ENCODE measurements around the gene OPCML.

The OPCML gene

DNA sequence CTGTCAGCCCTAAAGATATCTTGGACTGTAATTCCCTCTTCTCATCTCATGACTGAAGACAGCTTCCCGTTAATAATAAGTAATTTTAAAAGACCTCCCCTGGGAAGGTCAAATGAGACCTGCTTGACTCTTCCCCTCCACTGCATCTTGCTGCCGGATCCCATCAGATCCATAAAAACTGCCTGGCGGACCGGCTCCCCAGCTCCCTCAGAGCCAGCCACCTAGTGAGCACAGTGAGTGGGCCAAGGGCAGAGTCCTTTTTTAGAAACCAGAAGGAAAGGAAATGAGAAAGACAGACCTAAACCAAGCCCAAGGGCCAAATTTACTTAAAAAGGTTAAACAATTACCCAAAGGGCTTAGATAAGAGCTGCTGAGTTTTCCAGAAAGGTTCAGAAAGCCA is 595.3 kb downstream of the OPCML start:
- DNase-seq (ENCODE audit: low spot score), result no peak

DNA sequence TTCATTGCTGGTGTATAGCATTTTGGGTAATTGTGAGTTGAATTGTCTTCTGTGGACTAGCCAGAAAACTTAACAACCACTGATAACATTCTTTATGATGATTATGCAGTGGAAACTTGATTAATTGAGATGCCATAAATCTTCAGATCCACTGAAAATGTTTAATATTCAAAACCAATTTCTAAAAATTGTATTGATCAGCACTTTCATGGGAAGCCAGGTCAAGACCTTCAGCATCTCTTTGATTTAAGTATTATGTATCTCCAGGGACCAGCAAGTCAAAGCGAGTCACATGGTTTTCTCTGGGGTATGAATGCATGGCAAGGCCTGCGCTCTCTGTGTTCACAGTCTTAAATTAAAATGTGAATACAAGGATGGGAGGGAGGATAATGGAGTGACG is 596.9 kb downstream of the OPCML start:
- DNase-seq (ENCODE audit: low spot score), result no peak

DNA sequence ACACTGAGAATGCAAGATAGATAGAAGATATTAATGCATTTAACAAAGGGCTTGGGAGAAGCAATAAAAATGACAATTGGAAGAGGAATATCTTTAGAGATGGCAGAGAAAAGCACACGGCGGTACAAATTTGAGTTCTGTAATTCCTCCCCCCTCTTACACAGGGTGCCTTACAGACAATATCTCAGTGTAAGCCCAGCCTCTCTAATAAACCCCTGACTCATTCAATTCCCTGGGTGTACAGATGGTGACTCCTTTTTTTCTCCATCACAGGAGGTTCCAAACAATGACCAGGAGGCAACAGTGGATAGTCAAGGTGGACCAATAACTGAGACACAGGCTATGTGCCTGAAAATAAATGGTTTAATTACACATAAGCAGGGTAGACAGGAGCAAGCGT is 598.6 kb downstream of the OPCML start:
- no peak for DNase-seq (ENCODE audit: low spot score)

DNA sequence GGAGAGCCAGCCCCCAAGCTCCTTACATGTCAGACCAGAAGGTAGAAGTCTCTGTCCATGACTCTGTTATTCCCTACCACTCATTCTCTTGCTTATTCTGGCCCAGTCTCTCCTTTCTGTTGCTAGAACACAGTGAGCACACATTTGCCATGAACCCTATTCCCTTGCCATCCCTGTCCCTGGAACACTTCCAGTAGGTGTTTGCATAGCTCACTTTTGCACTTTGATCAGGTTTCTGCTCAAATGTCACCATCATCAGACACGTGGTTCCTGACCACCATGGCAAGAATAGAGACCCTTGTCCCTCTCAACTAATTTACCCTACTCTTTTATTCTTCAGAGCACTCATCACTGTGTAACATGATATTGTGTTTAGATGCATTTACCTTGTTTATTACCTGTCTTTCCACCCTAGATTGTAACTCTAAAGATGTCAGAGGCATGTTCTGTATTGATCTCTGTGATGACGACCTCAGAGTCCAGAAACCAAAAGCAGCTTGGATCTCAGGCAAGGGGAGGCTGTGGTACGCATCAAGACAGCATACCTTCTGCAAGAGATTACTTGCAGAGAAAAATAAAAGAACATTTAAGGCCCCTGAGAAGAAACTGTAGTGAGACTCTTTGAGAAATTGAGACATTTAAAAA is 606.4 kb downstream of the OPCML start:
- DNase-seq (ENCODE audit: low spot score), result no peak

DNA sequence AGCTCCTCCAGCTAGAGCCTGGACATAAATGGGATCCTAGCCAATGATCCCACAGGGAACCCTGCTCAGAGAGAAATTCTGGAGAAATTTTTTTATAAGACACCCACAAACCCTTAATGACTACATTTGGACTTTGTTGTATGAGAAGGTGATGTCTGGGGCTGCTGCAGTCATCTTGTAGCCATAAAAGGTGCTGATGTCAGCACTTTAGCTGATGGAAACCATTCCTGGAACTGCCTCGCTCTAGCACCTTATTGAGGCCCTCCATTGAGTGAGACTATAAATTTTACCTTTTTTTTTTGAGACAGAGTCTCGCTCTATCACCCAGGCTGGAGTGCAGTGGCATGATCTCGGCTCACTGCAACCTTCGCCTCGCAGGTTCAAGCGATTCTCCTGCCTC is 610.7 kb downstream of the OPCML start:
- DNase-seq (ENCODE audit: low spot score), result no peak

DNA sequence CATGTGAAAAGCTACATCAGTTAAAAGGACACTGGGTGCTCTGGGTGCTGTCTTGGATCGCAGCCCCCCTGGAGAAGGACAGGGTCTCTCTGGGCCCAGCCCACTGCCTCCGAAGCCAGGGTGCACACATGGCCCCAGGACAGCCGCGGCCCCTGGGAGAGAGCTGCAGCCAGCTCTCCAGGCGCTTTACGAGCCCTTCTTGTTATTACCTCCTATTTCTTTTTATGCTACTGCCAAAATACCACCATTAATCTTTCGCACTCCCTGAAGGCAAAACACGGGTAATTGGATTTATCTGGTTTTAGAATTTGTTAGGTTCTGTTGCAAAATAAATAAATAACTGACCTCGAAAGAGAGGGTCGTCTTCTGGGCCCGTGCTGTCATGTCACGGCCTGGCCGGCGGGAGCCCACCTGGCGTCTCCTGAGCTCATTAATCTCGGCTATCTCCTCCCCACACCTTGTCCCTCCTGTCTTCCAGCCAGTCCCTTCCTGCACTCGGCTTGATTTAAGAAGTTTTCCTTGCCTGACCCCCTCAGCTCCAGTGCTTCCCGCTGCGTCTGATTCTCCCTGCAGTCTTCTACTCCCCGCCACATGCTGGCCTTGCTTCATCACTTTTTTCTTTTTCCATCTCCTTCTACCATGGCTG is 611.7 kb downstream of the OPCML start:
- no peak for DNase-seq (ENCODE audit: low spot score)

DNA sequence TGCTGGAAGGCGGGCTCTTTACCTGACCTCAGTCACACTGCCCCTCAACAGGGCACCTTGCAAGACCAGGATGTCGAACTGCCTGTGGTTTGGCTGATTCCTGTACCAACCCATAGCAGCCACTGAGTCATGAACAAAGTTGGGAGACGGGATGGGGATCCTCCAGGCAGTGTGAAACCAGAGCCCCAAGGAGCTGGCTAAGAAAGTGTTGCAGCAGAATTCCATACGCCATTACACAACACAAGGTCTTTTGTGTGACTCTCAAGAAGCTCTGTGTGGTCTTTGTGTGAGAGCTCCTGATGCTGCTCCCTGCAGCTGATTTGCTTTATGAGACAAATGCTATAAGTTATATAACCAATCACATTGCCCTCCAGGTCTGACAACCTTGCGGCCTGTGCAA is 617.7 kb downstream of the OPCML start:
- no peak for DNase-seq (ENCODE audit: low spot score)

DNA sequence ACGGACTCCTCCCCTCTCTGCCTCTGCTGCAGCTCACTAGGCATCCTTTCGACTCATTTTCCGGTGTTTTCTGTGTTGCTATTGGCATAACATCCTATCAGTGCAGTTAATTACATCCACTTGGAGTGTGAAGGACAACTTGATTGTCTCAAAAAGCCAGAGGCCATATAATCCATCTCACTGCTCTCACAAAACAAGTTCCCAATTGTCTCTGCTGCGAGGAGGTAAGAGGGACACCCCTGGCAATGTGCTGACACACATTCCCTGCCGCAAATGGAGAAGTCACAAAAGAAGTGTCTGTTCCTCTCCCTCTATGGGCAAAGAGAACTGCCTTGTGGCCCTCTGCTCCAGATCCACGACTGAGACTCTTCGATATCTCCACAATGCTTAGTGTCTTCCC is 618.4 kb downstream of the OPCML start:
- DNase-seq (ENCODE audit: low spot score), result no peak

DNA sequence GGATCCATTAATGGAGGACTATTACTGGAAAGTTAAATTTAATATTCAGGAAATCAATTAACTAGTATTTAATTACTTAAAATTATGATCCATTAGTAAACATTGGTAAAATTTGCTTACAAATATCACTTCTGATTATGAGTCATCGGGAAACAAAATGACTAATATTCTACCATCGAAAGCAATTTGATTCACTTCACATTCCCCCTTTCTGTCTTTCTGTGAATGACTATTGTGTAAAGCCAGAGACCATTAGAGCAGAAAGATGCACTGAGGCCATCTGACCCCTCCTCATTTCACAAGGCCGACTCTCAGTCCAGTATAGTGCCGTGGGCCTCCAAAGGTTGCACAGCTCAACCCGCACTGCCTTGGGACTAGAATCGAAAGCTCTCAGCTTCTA is 619.0 kb downstream of the OPCML start:
- no peak for DNase-seq (ENCODE audit: low spot score)

DNA sequence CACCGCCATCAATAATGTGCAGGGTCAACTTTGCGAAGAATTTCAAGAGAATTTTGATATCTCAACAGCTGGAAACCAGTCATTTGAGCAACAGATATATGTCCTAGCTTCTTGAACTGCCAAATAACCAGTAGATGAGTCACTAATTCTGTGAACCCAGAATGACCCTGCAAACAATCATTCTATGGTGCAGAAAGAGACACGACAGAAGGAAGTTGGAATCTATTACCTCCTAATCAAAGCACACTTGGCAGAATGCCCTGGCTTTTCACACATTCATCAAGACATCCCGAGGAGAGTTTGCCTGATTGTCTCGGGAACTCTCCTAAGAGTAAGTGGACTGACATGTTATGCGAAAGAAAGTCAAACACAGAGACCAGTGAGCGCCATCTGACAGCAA is 621.1 kb downstream of the OPCML start:
- no peak for DNase-seq (ENCODE audit: low spot score)

DNA sequence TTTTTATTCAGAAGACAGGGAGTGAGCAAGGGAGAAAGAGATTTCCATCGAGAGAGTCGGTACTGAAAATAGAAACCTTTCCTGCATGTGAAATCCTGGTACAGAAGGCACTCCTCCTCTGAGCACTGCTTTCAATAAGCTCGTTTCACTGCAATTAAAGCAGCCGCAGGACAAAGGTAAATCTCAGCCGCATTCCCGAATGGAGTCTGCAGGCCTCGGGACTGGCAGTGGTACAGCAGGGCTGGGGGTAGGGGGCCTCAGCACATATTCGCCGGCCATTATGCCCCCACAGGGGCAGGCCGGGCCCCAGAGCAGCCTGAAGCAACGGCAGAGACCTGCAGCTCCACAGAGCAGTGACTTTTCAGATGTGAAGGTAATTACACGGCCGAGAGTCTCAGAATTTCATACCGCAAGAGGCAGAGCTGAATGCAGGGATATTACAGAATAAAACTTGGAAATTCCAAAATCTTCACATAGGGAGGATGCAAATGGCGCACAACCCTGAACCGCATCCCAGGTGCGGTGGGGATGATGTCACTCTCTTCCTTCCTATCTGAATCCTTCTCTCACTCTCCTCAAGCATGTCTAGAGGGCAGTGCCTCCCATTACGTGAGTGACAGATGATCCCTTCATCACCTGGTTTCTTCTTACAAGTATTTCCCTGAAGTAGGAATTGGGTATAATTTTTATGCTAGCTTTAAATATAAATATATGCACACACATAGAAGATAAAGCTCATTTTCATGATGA is 622.1 kb downstream of the OPCML start:
- no peak for DNase-seq (ENCODE audit: low spot score)

DNA sequence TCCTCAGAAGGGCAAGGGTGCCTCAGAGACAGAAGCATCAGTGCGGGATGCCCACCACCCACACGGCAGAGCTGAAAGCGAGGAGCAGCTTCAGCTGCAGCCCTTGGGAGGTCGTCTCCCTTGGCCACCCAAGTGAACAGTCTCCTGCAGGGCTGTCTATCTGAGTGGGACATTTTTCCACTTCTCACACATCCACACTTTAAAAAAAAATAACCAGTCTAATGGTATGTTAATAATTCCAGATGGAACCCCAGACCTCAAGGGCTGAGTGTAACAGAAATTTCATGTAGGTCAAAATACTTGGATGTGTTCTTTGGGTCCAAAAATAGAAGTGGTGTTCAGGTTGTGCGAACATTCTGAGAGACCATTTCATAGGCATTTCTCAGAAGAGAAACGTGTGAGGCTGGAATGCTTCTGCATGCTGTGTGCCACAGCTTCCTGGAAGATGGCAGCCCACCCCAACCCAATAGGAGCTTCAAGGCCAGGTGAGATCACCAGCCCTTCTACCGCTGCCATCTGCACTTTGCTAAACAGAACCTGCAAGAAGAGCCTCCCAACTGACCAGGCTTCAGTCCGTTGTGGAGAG is 623.2 kb downstream of the OPCML start:
- DNase-seq (ENCODE audit: low spot score), result no peak

DNA sequence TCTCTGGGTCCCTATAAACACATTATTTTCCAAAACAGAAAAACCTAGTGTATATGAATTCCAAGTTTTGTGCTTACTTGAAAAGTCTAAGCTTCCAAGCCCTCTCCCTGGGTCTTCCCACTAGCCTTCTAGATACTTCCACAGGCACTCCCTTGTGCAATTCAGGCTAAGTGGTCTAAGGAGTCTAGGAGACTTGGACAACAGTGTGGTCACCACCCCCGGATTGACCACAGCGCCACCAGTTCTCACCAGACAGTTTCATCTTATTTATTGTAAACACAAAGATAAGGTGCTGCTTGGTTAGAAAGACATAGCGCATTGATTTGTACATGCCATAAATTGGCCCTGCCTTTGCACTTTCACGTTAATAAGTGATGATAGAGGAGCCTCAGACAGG is 623.9 kb downstream of the OPCML start:
- no peak for DNase-seq (ENCODE audit: low spot score)

DNA sequence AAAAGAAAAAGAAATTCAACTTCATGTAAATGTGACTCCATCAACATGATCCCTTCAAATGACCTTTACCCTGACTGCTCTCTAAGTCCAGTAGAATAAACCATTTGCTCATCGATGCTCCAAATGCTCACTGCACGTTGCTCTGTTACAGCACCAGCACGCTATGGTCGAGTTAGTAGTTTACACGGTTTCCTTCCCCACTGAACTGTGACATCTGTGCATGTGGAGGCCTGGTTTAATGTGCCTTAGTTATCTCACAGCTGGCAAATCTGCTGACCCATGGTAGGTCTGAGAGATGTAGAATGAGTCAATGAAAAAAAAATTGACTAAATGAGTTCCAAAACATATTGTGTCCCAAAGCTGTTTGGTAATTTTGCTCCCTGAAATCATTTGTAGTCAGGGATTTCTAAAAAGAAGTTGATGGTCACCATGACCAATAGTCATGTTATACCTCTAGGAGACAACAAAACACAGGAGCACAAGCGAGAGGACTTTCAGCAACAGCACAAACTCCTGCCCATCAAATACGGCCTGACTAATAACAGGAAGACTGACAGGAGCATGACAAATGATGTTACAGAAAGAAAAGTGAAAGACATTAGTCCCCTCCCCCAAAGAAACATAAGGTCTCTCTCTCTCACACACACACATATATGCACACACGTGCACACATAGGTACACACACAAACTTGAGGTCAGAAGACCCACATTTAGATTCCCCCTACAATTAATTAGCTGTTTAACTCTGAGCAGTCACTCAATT is 624.5 kb downstream of the OPCML start:
- DNase-seq (ENCODE audit: low spot score), result no peak

DNA sequence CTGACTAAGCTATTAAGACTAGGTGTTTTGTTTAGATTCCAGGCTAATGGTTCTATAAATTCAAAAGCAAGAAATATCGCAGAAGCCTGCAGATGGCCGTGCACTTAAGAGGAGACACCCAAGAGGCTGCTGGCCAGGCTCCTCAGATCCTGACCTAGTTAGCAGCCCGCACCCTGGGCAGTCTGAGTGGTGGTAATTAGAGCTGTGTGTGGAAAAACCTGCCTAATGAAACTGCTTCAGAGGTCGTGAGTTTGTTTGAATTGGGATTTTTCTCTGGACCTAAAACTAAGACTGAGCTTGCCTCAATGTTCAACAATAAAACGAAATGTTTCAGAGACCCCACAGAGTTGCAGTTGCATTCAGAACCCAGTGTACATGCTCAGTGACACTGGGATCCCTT is 627.7 kb downstream of the OPCML start:
- DNase-seq (ENCODE audit: low spot score), result no peak

DNA sequence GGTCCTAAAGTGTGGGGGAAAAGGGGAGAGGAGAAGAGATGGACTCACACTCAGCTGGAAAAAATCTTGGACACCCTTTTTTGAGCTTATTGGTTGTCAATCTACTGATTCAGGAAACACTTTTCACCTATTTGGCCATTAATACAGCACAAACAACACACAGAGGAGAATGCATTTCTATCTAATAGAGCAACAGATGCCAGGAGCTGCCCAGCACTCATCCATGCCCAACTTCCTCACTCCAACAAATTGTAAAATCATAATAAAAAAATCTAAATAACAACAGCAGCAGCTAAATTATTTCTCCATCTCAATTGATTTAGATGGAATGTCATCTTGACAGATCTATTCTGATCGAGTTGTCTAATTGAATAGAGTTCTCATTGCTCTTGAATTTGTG is 628.2 kb downstream of the OPCML start:
- no peak for DNase-seq (ENCODE audit: low spot score)

DNA sequence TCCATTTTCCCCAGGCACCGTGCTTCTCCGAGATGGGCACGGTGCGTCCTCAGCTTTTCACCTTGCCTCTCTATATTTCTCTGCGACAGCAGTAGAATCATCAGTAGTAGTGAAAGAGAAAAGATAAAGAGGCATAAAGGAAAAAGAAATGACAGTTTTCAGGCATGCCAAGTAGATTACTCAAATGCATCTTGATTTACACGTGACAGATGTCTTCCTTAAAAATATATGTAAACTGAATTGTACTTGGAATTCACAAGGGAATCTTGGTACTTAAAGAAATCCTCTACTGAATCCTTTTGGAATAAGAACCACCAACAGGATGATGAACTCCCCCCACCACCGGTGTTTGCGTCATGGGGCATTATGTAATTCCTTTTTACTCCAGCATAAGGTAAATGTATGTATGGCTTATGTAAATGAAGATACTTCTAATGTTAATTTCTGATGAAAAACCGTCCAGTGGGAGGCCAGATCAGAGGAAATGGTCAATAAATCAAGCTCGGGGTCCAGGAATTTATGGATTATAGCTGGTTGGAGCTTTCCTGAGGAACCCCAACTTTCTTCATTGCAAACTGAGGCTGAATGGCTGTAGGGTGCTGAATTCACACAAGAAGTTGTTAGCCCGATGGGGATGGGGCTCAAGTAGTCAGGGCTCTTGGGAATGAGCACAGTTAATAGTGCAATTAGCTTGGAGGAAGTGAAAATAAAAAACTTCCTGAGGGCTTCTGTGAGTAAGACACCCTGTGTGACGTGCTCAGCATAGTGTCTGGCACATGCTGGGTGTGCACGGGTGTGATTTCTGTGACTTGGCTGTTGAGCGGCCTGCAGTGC is 630.4 kb downstream of the OPCML start:
- no peak for DNase-seq (ENCODE audit: low spot score)

DNA sequence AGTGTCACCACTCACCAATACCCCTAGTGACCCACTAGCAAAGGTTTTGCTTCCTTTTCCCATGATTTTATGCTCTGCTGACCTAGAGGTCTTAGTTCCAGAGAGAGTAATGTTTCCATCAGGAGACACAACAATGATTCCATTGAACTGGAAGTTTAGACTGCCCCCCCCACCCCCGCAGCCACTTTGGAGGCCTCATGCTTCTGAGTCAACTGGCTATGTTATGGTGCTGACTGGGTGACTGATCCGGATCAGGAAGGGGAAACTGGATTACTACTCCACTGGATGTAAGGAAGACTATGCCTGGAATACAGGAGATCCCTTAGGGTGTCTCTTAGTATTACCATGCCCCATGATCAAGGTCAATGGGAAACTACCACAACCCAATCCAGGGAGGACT is 633.6 kb downstream of the OPCML start:
- no peak for DNase-seq (ENCODE audit: low spot score)

DNA sequence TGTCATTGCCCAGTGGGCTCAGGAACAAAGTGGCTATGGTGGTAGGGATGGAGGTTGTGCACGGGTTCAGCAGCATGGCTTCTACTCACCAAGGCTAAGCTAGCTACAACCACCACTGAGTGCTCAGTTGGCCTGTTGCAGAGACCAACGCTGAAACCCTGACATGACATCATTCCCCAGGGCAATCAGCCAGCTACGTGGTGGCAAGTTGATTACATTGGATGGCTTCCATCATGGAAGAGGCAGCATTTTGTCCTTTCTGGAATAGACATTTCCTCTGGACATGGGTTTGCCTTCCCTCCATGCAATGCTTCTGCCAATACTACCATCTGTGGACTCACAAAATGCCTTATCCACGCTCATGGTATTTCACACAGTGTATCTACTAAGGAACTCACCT is 634.3 kb downstream of the OPCML start:
- DNase-seq (ENCODE audit: low spot score), result no peak

DNA sequence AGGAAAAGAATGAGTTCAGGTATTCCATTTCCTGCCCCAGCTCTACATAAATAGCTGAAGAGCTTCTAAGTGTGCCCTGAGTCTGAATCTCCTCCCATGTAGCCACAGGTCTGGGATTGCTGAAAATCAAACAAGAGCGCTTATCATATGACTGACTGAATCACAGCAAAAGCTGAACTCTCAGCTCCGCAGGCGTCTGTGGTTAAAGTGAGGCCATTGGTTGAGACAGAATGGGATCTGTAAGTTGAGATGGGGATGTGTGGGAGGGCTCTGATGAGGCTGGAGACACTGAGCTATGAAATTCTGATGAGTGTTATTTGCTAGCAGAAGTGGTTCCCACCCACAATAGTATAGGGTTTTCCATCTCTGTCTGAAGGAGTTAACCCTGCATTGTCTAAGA is 637.0 kb downstream of the OPCML start:
- no peak for DNase-seq (ENCODE audit: low spot score)

DNA sequence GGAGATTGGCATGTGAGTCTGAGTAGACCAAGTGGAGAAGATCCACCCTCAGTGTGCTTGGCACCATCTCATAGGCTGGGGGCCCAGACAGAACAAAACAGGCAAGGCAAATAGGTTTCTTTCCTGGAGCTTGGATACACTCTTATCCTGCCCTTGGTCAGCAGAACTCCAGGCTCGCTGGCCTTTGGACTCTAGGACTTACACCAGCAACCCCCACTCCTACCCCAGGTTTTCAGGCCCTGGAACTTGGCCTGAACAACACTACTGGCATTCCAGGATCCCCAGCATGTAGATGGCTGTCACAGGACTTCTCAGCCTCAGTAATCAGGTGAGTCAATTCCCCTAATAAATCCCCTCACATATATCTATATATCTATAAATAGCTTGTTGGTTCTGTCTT is 637.7 kb downstream of the OPCML start:
- DNase-seq (ENCODE audit: low spot score), result no peak

DNA sequence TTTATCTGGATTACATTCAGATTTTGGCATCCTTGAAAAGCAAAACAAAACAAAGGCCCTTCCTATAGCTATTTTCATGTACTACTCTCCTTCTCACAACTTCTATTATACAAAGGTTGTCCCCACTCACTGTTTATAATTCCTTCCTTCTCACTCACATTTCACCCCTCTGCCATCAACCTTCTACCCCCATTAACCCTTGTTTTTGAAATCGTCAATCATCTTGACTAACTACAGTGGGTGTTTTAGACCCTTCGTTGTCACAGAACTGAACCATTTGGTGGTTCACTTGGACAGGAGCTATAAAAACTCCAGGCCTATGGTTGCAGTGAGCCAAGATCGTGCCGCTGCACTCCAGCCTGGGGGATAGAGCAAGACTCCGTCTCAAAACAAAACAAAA is 639.4 kb downstream of the OPCML start:
- no peak for DNase-seq (ENCODE audit: low spot score)

Data from globus pallidus (tissue), 1 donor.